A549 (cell line): Measurements from ENCODE around the gene TCEANC2. TPM values are rescaled to one million over a fixed set of nuclear protein-coding genes. Genes with fewer than 3 reads are reported as not detected.

Source experiments
- ATAC-seq, 2 experiments: fragments of 200-7000 bp in 1 of 2; fragments of >200 bp in 1 of 2; cut with Nextera tagmentation in 1 of 2; cut with Tn5 transposase in 1 of 2; 3 replicates each; pipeline versions ENCODE4 v1.8.0 to v1.9.1; 2018 to 2020; ENCODE audit warnings: mild to moderate bottlenecking in 1 of 2, moderate library complexity in 1 of 2
- CTCF ChIA-PET: fragments of 300-600 bp; sonication (Branson Sonifier 250); formaldehyde crosslinking; extraction: SDS; loops from one replicate; lab custom pipeline; 2021; ENCODE audit warnings: antibody characterized with exemption, inconsistent platforms; lab: Yijun Ruan, JAX
- POLR2A ChIA-PET: fragments of 350-600 bp; formaldehyde crosslinking; extraction: SDS; loops from one replicate; lab custom pipeline; 2021; ENCODE audit warnings: antibody characterized with exemption, inconsistent platforms; lab: Yijun Ruan, JAX
- DNase-seq, 2 experiments: peaks; one replicate each; pipeline versions ENCODE4 v3.0.0 to v3.0.0-alpha.2; 2011 to 2016; ENCODE audit warnings: low read depth in 1 of 2, low spot score in 1 of 2
- FAIRE-seq: peaks from 2 replicates; lab custom pipeline; 2011; peaks lifted over from hg19 to GRCh38; lab: Jason Lieb, UNC
- H3K27ac ChIP-seq, 2 experiments: fragments of >200 bp; sonication (Bioruptor Twin); formaldehyde crosslinking; 3 replicates each; pipeline ENCODE4 v1.5.1; 2016 to 2017
- H3K4me1 ChIP-seq: fragments of >200 bp; sonication (Bioruptor Twin); formaldehyde crosslinking; 3 replicates; pipeline ENCODE4 v1.6.1; 2016
- H3K4me2 ChIP-seq: fragments of >200 bp; sonication (Bioruptor Twin); formaldehyde crosslinking; 3 replicates; pipeline ENCODE4 v1.6.1; 2016
- H3K4me3 ChIP-seq: fragments of >200 bp; sonication (Bioruptor Twin); formaldehyde crosslinking; 3 replicates; pipeline ENCODE4 v1.5.1; 2016
- H3K9me3 ChIP-seq: fragments of >200 bp; sonication (Bioruptor Twin); formaldehyde crosslinking; 3 replicates; pipeline ENCODE4 v1.6.1; 2016
- BHLHE40 ChIP-seq: IDR thresholded peaks from 2 replicates; pipeline ENCODE4 v1.6.1; 2012; ENCODE audit warnings: low read depth, low read length, inconsistent platforms
- CBX2 ChIP-seq: fragments of 200-600 bp; sonication (generic); IDR thresholded peaks from 2 replicates; pipeline ENCODE4 v1.6.1; 2016; ENCODE audit warnings: low read depth, mild to moderate bottlenecking, borderline replicate concordance
- CBX8 ChIP-seq: fragments of 200-600 bp; sonication (generic); IDR thresholded peaks from 2 replicates; pipeline ENCODE4 v1.6.1; 2016
- CHD4 ChIP-seq: fragments of 200-600 bp; sonication (generic); IDR thresholded peaks from 2 replicates; pipeline ENCODE4 v1.6.1; 2016; ENCODE audit warnings: antibody characterized with exemption, mild to moderate bottlenecking, borderline replicate concordance
- EHMT2 ChIP-seq: fragments of 200-600 bp; sonication (generic); IDR thresholded peaks from 2 replicates; pipeline ENCODE4 v1.6.1; 2016; ENCODE audit warnings: antibody characterized with exemption, low read depth, mild to moderate bottlenecking, moderate library complexity
- ELK1 ChIP-seq: fragments of 150-350 bp; IDR thresholded peaks from 2 replicates; pipeline ENCODE4 v1.6.1; 2014; ENCODE audit warnings: low read depth, mild to moderate bottlenecking, low read length
- GATA3 ChIP-seq: IDR thresholded peaks from 2 replicates; pipeline ENCODE4 v1.6.1; 2012; ENCODE audit warnings: borderline replicate concordance
- HEYL ChIP-seq: fragments of 250-450 bp; sonication (Bioruptor Pico); IDR thresholded peaks from 2 replicates; pipeline ENCODE4 v1.8.0; 2021; ENCODE audit warnings: mild to moderate bottlenecking, moderate library complexity
- HMGXB4 ChIP-seq: fragments of 250-450 bp; sonication (Bioruptor Pico); IDR thresholded peaks from 2 replicates; pipeline ENCODE4 v1.5.0; 2021; ENCODE audit warnings: mild to moderate bottlenecking, moderate library complexity, borderline replicate concordance
- HOXA7 ChIP-seq: fragments of 250-450 bp; sonication (Bioruptor Pico); IDR thresholded peaks from 2 replicates; pipeline ENCODE4 v1.5.0; 2020; ENCODE audit warnings: mild to moderate bottlenecking, moderate library complexity
- JUNB ChIP-seq: fragments of >200 bp; sonication (Bioruptor Twin); formaldehyde crosslinking; IDR thresholded peaks from 2 replicates; pipeline ENCODE4 v1.6.1; 2016
- KDM5A ChIP-seq: fragments of 200-600 bp; sonication (generic); IDR thresholded peaks from 2 replicates; pipeline ENCODE4 v1.6.1; 2016; ENCODE audit warnings: antibody characterized with exemption, mild to moderate bottlenecking
- NPAS2 ChIP-seq: fragments of 250-450 bp; sonication (Bioruptor Pico); IDR thresholded peaks from 2 replicates; pipeline ENCODE4 v1.8.0; 2022; ENCODE audit warnings: mild to moderate bottlenecking, moderate library complexity, borderline replicate concordance
- NR3C1 ChIP-seq: fragments of >200 bp; sonication (Bioruptor Twin); formaldehyde crosslinking; IDR thresholded peaks from 3 replicates; pipeline ENCODE4 v1.6.1; 2017
- PBX3 ChIP-seq: IDR thresholded peaks from 2 replicates; pipeline ENCODE4 v1.6.1; 2012
- RFX5 ChIP-seq: fragments of 450-650 bp; IDR thresholded peaks from 2 replicates; pipeline ENCODE4 v1.7.1; 2014; ENCODE audit warnings: antibody characterized with exemption, mild to moderate bottlenecking, moderate library complexity
- RNF2 ChIP-seq: fragments of 200-600 bp; sonication (generic); IDR thresholded peaks from 2 replicates; pipeline ENCODE4 v1.6.1; 2016; ENCODE audit warnings: low read depth, mild to moderate bottlenecking, antibody characterized with exemption, moderate library complexity, borderline replicate concordance
- SMC3 ChIP-seq: fragments of >200 bp; sonication (Bioruptor Twin); formaldehyde crosslinking; IDR thresholded peaks from 3 replicates; pipeline ENCODE4 v1.6.1; 2018; ENCODE audit warnings: inconsistent platforms
- SREBF2 ChIP-seq: fragments of 450-650 bp; IDR thresholded peaks from 2 replicates; pipeline ENCODE4 v1.6.1; 2014; ENCODE audit warnings: mild to moderate bottlenecking, moderate library complexity
- USF2 ChIP-seq: fragments of 450-650 bp; IDR thresholded peaks from 2 replicates; pipeline ENCODE4 v1.6.1; 2014; ENCODE audit warnings: antibody characterized with exemption
- ZFP36 ChIP-seq: fragments of 450-650 bp; IDR thresholded peaks from 2 replicates; pipeline ENCODE4 v1.6.1; 2014; ENCODE audit warnings: borderline replicate concordance; ENCODE audit not compliant: partially characterized antibody
- ZNF302 ChIP-seq: fragments of 250-450 bp; sonication (Bioruptor Pico); IDR thresholded peaks from 2 replicates; pipeline ENCODE4 v1.9.0; 2021; ENCODE audit warnings: inconsistent platforms, mild to moderate bottlenecking, moderate library complexity
- WGBS: methylation state at CpG from one replicate; pipeline ENCODE4 v1.1.6; 2017; ENCODE audit errors: missing lambda C conversion rate; 5-methylcytosine and 5-hydroxymethylcytosine counted together
- polyA plus RNA-seq, 4 experiments: library from polyadenylated mRNA; depleted of rRNA in 3 of 4; stranded (reverse); fragments of >200 nt; fragmentation: RNase III in 1 of 4; extraction: RNeasy Plus Mini Kit Qiagen cat#74134 plus additional on column Dnase treatment in 1 of 4; gene quantifications; 2 replicates in 3 of 4; 3 replicates in 1 of 4; pipeline ENCODE4 v1.2.3, GENCODE V29; 2011 to 2017
- TF ChIP-seq, protein P1 (sequence below): fragments of 200-600 bp; sonication (generic); IDR thresholded peaks from 2 replicates; pipeline ENCODE4 v1.6.1; 2016; ENCODE audit warnings: antibody characterized with exemption, mild to moderate bottlenecking, moderate library complexity
- TF ChIP-seq, protein P2 (sequence below): fragments of >200 bp; sonication (Bioruptor Twin); formaldehyde crosslinking; IDR thresholded peaks from 2 replicates; pipeline ENCODE4 v1.6.1; 2016
- TF ChIP-seq, protein P3 (sequence below): fragments of >200 bp; sonication (Bioruptor Twin); formaldehyde crosslinking; IDR thresholded peaks from 3 replicates; pipeline ENCODE4 v1.6.1; 2016
- TF ChIP-seq, protein P4 (sequence below): fragments of 250-450 bp; sonication (Bioruptor Pico); IDR thresholded peaks from 2 replicates; pipeline ENCODE4 v1.5.0; 2020; ENCODE audit warnings: low read depth, mild to moderate bottlenecking, moderate library complexity

The TCEANC2 gene
- polyA plus RNA-seq, 2 of the 4 experiments (the other 2 are of a cell fraction), result 1.9 to 3.4 TPM

- no peak for TF ChIP-seq RNF2
- no peak for TF ChIP-seq CBX2
- TF ChIP-seq HOXA7 (CRISPR knock-in tag), result no peak
- no peak for TF ChIP-seq ZNF302 (CRISPR knock-in tag)
- TF ChIP-seq CBX8, result no peak
- TF ChIP-seq GATA3, result no peak
- TF ChIP-seq KDM5A, result no peak
- TF ChIP-seq USF2, result no peak
- TF ChIP-seq JUNB, result no peak
- TF ChIP-seq EHMT2, result no peak
- no peak for TF ChIP-seq RFX5
- TF ChIP-seq, protein P1, sequence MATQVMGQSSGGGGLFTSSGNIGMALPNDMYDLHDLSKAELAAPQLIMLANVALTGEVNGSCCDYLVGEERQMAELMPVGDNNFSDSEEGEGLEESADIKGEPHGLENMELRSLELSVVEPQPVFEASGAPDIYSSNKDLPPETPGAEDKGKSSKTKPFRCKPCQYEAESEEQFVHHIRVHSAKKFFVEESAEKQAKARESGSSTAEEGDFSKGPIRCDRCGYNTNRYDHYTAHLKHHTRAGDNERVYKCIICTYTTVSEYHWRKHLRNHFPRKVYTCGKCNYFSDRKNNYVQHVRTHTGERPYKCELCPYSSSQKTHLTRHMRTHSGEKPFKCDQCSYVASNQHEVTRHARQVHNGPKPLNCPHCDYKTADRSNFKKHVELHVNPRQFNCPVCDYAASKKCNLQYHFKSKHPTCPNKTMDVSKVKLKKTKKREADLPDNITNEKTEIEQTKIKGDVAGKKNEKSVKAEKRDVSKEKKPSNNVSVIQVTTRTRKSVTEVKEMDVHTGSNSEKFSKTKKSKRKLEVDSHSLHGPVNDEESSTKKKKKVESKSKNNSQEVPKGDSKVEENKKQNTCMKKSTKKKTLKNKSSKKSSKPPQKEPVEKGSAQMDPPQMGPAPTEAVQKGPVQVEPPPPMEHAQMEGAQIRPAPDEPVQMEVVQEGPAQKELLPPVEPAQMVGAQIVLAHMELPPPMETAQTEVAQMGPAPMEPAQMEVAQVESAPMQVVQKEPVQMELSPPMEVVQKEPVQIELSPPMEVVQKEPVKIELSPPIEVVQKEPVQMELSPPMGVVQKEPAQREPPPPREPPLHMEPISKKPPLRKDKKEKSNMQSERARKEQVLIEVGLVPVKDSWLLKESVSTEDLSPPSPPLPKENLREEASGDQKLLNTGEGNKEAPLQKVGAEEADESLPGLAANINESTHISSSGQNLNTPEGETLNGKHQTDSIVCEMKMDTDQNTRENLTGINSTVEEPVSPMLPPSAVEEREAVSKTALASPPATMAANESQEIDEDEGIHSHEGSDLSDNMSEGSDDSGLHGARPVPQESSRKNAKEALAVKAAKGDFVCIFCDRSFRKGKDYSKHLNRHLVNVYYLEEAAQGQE, result no peak
- TF ChIP-seq, protein P2, sequence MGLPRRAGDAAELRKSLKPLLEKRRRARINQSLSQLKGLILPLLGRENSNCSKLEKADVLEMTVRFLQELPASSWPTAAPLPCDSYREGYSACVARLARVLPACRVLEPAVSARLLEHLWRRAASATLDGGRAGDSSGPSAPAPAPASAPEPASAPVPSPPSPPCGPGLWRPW, result no peak
- TF ChIP-seq ZFP36, result no peak
- WGBS, result 82% methylated on average over 2 of the region's 2 CpGs
- POLR2A ChIA-PET, result no interaction called here
- Histone ChIP-seq H3K4me1 (no peaks in the 10 kb centered on the region), H3K4me3 (no peak overlapping the region), H3K9me3 (no peaks in the 10 kb centered on the region), H3K27ac (no peak overlapping the region), H3K4me2 (no peak overlapping the region)
- CTCF ChIA-PET, result interaction anchor here (1.2 kb wide), 1 partner anchor 8 kb away, joined by 5 read pairs; no protein-coding TSS in a partner anchor
- DNase-seq, result no peak
- ATAC-seq, result no peak
- FAIRE-seq, result no peak
These were observed 53.7 kb downstream of the TCEANC2 start for GRCh38 chr1:54107131-54107530.

- WGBS, result 73% methylated on average over 3 of the region's 3 CpGs
- ChIA-PET CTCF (interaction anchor here (1.1 to 1.2 kb wide), 4 partner anchors 9 to 381 kb away, joined by 3 to 5 read pairs (median 4); no protein-coding TSS in a partner anchor), POLR2A (no interaction called here)
- no peaks in the 10 kb centered on the region for H3K4me1 ChIP-seq
- DNase-seq, result no peak
- no peak for FAIRE-seq
- H3K4me2 ChIP-seq, result no peak overlapping the region
- TF ChIP-seq HEYL (CRISPR knock-in tag) (no peak), NPAS2 (CRISPR knock-in tag) (no peak), HOXA7 (CRISPR knock-in tag) (no peak), CBX2 (no peak), SREBF2 (no peak), NR3C1 (no peak), PBX3 (no peak), HMGXB4 (CRISPR knock-in tag) (no peak), EHMT2 (no peak), ZFP36 (no peak), SMC3 (no peak), ELK1 (no peak), BHLHE40 (no peak), CHD4 (no peak)
- TF ChIP-seq, protein P2, result no peak
- TF ChIP-seq, protein P3, sequence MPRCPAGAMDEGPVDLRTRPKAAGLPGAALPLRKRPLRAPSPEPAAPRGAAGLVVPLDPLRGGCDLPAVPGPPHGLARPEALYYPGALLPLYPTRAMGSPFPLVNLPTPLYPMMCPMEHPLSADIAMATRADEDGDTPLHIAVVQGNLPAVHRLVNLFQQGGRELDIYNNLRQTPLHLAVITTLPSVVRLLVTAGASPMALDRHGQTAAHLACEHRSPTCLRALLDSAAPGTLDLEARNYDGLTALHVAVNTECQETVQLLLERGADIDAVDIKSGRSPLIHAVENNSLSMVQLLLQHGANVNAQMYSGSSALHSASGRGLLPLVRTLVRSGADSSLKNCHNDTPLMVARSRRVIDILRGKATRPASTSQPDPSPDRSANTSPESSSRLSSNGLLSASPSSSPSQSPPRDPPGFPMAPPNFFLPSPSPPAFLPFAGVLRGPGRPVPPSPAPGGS, result no peak
- TF ChIP-seq, protein P4, sequence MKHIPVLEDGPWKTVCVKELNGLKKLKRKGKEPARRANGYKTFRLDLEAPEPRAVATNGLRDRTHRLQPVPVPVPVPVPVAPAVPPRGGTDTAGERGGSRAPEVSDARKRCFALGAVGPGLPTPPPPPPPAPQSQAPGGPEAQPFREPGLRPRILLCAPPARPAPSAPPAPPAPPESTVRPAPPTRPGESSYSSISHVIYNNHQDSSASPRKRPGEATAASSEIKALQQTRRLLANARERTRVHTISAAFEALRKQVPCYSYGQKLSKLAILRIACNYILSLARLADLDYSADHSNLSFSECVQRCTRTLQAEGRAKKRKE (CRISPR knock-in tag), result no peak
- no peak overlapping the region for H3K4me3 ChIP-seq
- H3K27ac ChIP-seq, result no peak overlapping the region
- ATAC-seq, result no peak
- no peaks in the 10 kb centered on the region for H3K9me3 ChIP-seq
These were observed 54.7 kb downstream of the TCEANC2 start for GRCh38 chr1:54108156-54108555.
